HT1080 (cell line): ENCODE measurements around the gene GALNT9. TPM values are rescaled to one million over a fixed set of nuclear protein-coding genes. Genes with fewer than 3 reads are reported as not detected.

Experiments
- DNase-seq: peaks from one replicate; pipeline ENCODE4 v3.0.0-alpha.2; 2015; ENCODE audit warnings: low read depth
- total RNA-seq: library from RNA; depleted of rRNA; stranded (reverse); fragments of >200 nt; shearing (Covaris generic); gene quantifications from 2 replicates; pipeline ENCODE4 v1.2.3, GENCODE V29; 2014

GALNT9 gene
- total RNA-seq, 1 experiment from 2014 or later: not detected

- no peak for DNase-seq
Observed at GRCh38 chr12:132217800-132218526, 111.4 kb downstream of the GALNT9 start.

GRCh38 chr12:132217371-132217770, 112.0 kb downstream of the GALNT9 start:
- no peak for DNase-seq

GRCh38 chr12:132216354-132216987, 112.9 kb downstream of the GALNT9 start:
- DNase-seq: no peak

GRCh38 chr12:132215299-132215989, 113.9 kb downstream of the GALNT9 start:
- DNase-seq: no peak

GRCh38 chr12:132214891-132215290, 114.5 kb downstream of the GALNT9 start:
- no peak for DNase-seq

GRCh38 chr12:132214161-132214476, 115.3 kb downstream of the GALNT9 start:
- DNase-seq: no peak

GRCh38 chr12:132213359-132214160, 115.8 kb downstream of the GALNT9 start:
- no peak for DNase-seq

- DNase-seq: no peak
Observed at GRCh38 chr12:132211816-132212215, 117.6 kb downstream of the GALNT9 start.

- no peak for DNase-seq
Observed at GRCh38 chr12:132211326-132211725, 118.1 kb downstream of the GALNT9 start.

GRCh38 chr12:132210223-132211055, 119.0 kb downstream of the GALNT9 start:
- no peak for DNase-seq

GRCh38 chr12:132209619-132210222, 119.7 kb downstream of the GALNT9 start:
- no peak for DNase-seq

- DNase-seq: no peak
Observed at GRCh38 chr12:132208153-132208823, 121.1 kb downstream of the GALNT9 start.

- DNase-seq: no peak
Observed at GRCh38 chr12:132207083-132207775, 122.2 kb downstream of the GALNT9 start.

- no peak for DNase-seq
Observed at GRCh38 chr12:132206046-132206434, 123.3 kb downstream of the GALNT9 start.

- no peak for DNase-seq
Observed at GRCh38 chr12:132205271-132206045, 123.9 kb downstream of the GALNT9 start.

GRCh38 chr12:132204793-132205270, 124.6 kb downstream of the GALNT9 start:
- no peak for DNase-seq

GRCh38 chr12:132204063-132204792, 125.2 kb downstream of the GALNT9 start:
- no peak for DNase-seq
